H1 (cell line): ENCODE results near the gene CD164L2. TPM values are rescaled to one million over a fixed set of nuclear protein-coding genes. Genes with fewer than 3 reads are reported as not detected.

Source experiments
- CTCF ChIA-PET: fragments of 300-600 bp; sonication (Branson Sonifier 250); formaldehyde crosslinking; loops from one replicate; lab custom pipeline; 2021; ENCODE audit not compliant: partially characterized antibody; lab: Charles Lee
- POLR2A ChIA-PET: fragments of 300-600 bp; sonication (Branson Sonifier 250); formaldehyde crosslinking; loops from one replicate; lab custom pipeline; 2021; ENCODE audit warnings: inconsistent platforms; ENCODE audit not compliant: partially characterized antibody; lab: Charles Lee
- DNase-seq, 2 experiments: peaks; one replicate each; pipeline versions ENCODE4 v3.0.0 to v3.0.0-alpha.2; 2010 to 2022; ENCODE audit warnings: low spot score in 2 of 2, low read depth in 1 of 2, mixed read lengths in 1 of 2
- FAIRE-seq: peaks from 2 replicates; lab custom pipeline; 2011; peaks lifted over from hg19 to GRCh38; lab: Jason Lieb, UNC
- H2AFZ ChIP-seq: 2 replicates; pipeline ENCODE4 v1.8.1; 2012; ENCODE audit warnings: low read length, inconsistent platforms
- H2AK5ac ChIP-seq: 2 replicates; pipeline ENCODE4 v1.6.1; 2013; ENCODE audit warnings: low read depth, low read length
- H2BK120ac ChIP-seq: replicated peaks from 2 replicates; pipeline ENCODE3; 2013; ENCODE audit warnings: low read depth, low read length, inconsistent platforms
- H2BK12ac ChIP-seq: 2 replicates; pipeline ENCODE4 v1.6.1; 2013; ENCODE audit warnings: low read depth, low read length
- H2BK15ac ChIP-seq: 2 replicates; pipeline ENCODE4 v1.6.1; 2013; ENCODE audit warnings: low read length
- H2BK20ac ChIP-seq: 2 replicates; pipeline ENCODE4 v1.6.1; 2013; ENCODE audit warnings: low read length
- H2BK5ac ChIP-seq: 2 replicates; pipeline ENCODE4 v1.6.1; 2013; ENCODE audit warnings: low read depth, low read length
- H3K14ac ChIP-seq: 2 replicates; pipeline ENCODE4 v1.6.1; 2013; ENCODE audit warnings: inconsistent platforms; ENCODE audit not compliant: insufficient read length
- H3K18ac ChIP-seq: 2 replicates; pipeline ENCODE4 v1.6.1; 2013; ENCODE audit warnings: low read length; ENCODE audit errors: extremely low read depth
- H3K23ac ChIP-seq: 2 replicates; pipeline ENCODE4 v1.6.1; 2013; ENCODE audit warnings: inconsistent platforms; ENCODE audit not compliant: insufficient read length
- H3K23me2 ChIP-seq: 2 replicates; pipeline ENCODE4 v1.6.1; 2013; ENCODE audit warnings: low read depth, low read length
- H3K27ac ChIP-seq: 2 replicates; pipeline ENCODE4 v1.6.1; 2011; ENCODE audit warnings: low read depth, low read length, inconsistent platforms
- H3K27me3 ChIP-seq, 4 experiments: replicated peaks in 1 of 4; 1 replicate in 1 of 4; 2 replicates in 3 of 4; pipeline versions ENCODE4 v1.6.1 to v1.8.1; 2011 to 2013; ENCODE audit warnings: low read length in 3 of 4, mild to moderate bottlenecking in 3 of 4, inconsistent platforms in 2 of 4, mixed read lengths in 2 of 4, moderate library complexity in 1 of 4; ENCODE audit not compliant: control insufficient read depth in 3 of 4, insufficient read depth in 3 of 4; ENCODE audit errors: extremely low read depth in 1 of 4
- H3K36me3 ChIP-seq, 4 experiments: 2 replicates each; pipeline versions ENCODE4 v1.6.1 to v1.8.1; 2011 to 2013; ENCODE audit warnings: mild to moderate bottlenecking in 4 of 4, low read length in 3 of 4, moderate library complexity in 2 of 4, control low read depth in 1 of 4, inconsistent platforms in 1 of 4; ENCODE audit not compliant: insufficient read depth in 4 of 4, control insufficient read depth in 2 of 4
- H3K4ac ChIP-seq: replicated peaks from 2 replicates; pipeline ENCODE3; 2013; ENCODE audit warnings: low read length, low read depth, mixed read lengths, inconsistent platforms; ENCODE audit not compliant: insufficient read length
- H3K4me1 ChIP-seq, 4 experiments: replicated peaks in 1 of 4; 1 replicate in 1 of 4; 2 replicates in 3 of 4; pipeline versions ENCODE4 v1.6.1 to v1.8.1; 2011 to 2013; ENCODE audit warnings: low read length in 3 of 4, inconsistent platforms in 2 of 4, mixed read lengths in 1 of 4; ENCODE audit not compliant: insufficient read depth in 4 of 4, control insufficient read depth in 3 of 4
- H3K4me2 ChIP-seq, 2 experiments: 2 replicates each; pipeline versions ENCODE4 v1.6.1 to v1.8.1; 2011 to 2013; ENCODE audit warnings: low read depth in 2 of 2, low read length in 2 of 2, control low read depth in 1 of 2, inconsistent platforms in 1 of 2, mild to moderate bottlenecking in 1 of 2; ENCODE audit not compliant: insufficient read depth in 1 of 2
- H3K4me3 ChIP-seq, 4 experiments: fragments of 200-600, 300-600 bp in 1 of 4; sonication (generic), shearing (Covaris generic), sonication (Bioruptor Twin) in 1 of 4; 2 replicates each; pipeline versions ENCODE4 v1.5.1 to v1.8.1; 2011 to 2016; ENCODE audit warnings: low read length in 4 of 4, low read depth in 3 of 4, control low read depth in 2 of 4, inconsistent platforms in 2 of 4, mild to moderate bottlenecking in 2 of 4, mixed read lengths in 1 of 4, moderate library complexity in 1 of 4; ENCODE audit not compliant: insufficient read depth in 2 of 4; ENCODE audit errors: extremely low read depth in 1 of 4
- H3K56ac ChIP-seq: replicated peaks from 2 replicates; pipeline ENCODE3; 2013; ENCODE audit warnings: low read depth, mild to moderate bottlenecking, mixed read lengths, low read length, inconsistent platforms; ENCODE audit not compliant: insufficient read length
- H3K79me1 ChIP-seq: 2 replicates; pipeline ENCODE4 v1.6.1; 2013; ENCODE audit warnings: low read depth, low read length, control low read depth
- H3K79me2 ChIP-seq, 2 experiments: 2 replicates each; pipeline versions ENCODE4 v1.6.1 to v1.8.1; 2012 to 2013; ENCODE audit warnings: low read length in 2 of 2, mild to moderate bottlenecking in 2 of 2, inconsistent platforms in 1 of 2; ENCODE audit not compliant: insufficient read depth in 2 of 2, control insufficient read depth in 1 of 2
- H3K9ac ChIP-seq, 4 experiments: replicated peaks in 1 of 4; 1 replicate in 1 of 4; 2 replicates in 3 of 4; pipeline versions ENCODE4 v1.6.1 to v1.8.1; 2011 to 2013; ENCODE audit warnings: low read depth in 3 of 4, low read length in 3 of 4, control low read depth in 2 of 4, mild to moderate bottlenecking in 2 of 4, moderate library complexity in 2 of 4, inconsistent platforms in 1 of 4; ENCODE audit errors: extremely low read depth in 1 of 4
- H3K9me3 ChIP-seq, 2 experiments: 2 replicates each; pipeline versions ENCODE4 v1.6.1 to v1.8.1; 2012 to 2013; ENCODE audit warnings: mild to moderate bottlenecking in 2 of 2, moderate library complexity in 2 of 2, control low read depth in 1 of 2, inconsistent platforms in 1 of 2, low read depth in 1 of 2, low read length in 1 of 2, mixed read lengths in 1 of 2; ENCODE audit not compliant: insufficient read depth in 2 of 2
- H4K20me1 ChIP-seq, 2 experiments: replicated peaks in 1 of 2; 2 replicates each; pipeline versions ENCODE3 to v1.8.1; 2011 to 2013; ENCODE audit warnings: inconsistent platforms in 2 of 2, low read length in 2 of 2, mild to moderate bottlenecking in 1 of 2; ENCODE audit not compliant: insufficient read depth in 2 of 2, control insufficient read depth in 1 of 2
- H4K5ac ChIP-seq: 2 replicates; pipeline ENCODE4 v1.6.1; 2013; ENCODE audit warnings: low read length, low read depth, mixed read lengths, inconsistent platforms; ENCODE audit not compliant: insufficient read length
- H4K8ac ChIP-seq: 2 replicates; pipeline ENCODE4 v1.8.0; 2013; ENCODE audit warnings: mild to moderate bottlenecking, moderate library complexity, low read length, inconsistent platforms; ENCODE audit not compliant: insufficient read depth; ENCODE audit errors: extremely low read depth
- H4K91ac ChIP-seq: replicated peaks from 2 replicates; pipeline ENCODE3; 2013; ENCODE audit warnings: low read length, mixed read lengths, inconsistent platforms; ENCODE audit not compliant: insufficient read length
- CBX8 ChIP-seq: fragments of 300-800, 300-1000 bp; sonication (generic); IDR thresholded peaks from 2 replicates; pipeline ENCODE4 v1.7.1; 2016; ENCODE audit warnings: low read depth, low read length, borderline replicate concordance
- CHD1 ChIP-seq: IDR thresholded peaks from 2 replicates; pipeline ENCODE4 v1.6.1; 2012; ENCODE audit warnings: low read depth, low read length, improper control_type of control experiment
- CHD2 ChIP-seq: IDR thresholded peaks from 2 replicates; pipeline ENCODE4 v1.6.1; 2012; ENCODE audit warnings: low read length, improper control_type of control experiment
- JUN ChIP-seq: IDR thresholded peaks from 2 replicates; pipeline ENCODE4 v1.6.1; 2011; ENCODE audit warnings: low read depth, mild to moderate bottlenecking, improper control_type of control experiment, low read length
- KDM5A ChIP-seq: fragments of 200-600 bp; IDR thresholded peaks from 2 replicates; pipeline ENCODE4 v1.7.1; 2012; ENCODE audit warnings: mild to moderate bottlenecking, low read length, inconsistent platforms, mixed read lengths
- PHF8 ChIP-seq: fragments of 200-600 bp; sonication (generic); conservative IDR thresholded peaks from 2 replicates; pipeline ENCODE4 v1.7.1; 2012; ENCODE audit warnings: low read depth, mild to moderate bottlenecking, inconsistent platforms, low read length, moderate library complexity
- RBBP5 ChIP-seq: IDR thresholded peaks from 2 replicates; pipeline ENCODE4 v1.7.1; 2012; ENCODE audit warnings: low read depth, mild to moderate bottlenecking, inconsistent platforms, low read length, moderate library complexity, borderline replicate concordance
- WGBS, 2 experiments: shearing (Covaris generic) in 1 of 2; methylation state at CpG; one replicate each; pipeline versions ENCODE4 v1.1.6 to v1.1.7; 2013 to 2015; ENCODE audit warnings: low lambda C conversion rate in 2 of 2, mixed read lengths in 2 of 2, inconsistent platforms in 1 of 2, low coverage in 1 of 2, missing lambda C conversion rate in 1 of 2; ENCODE audit not compliant: insufficient replicate concordance in 2 of 2, insufficient coverage in 1 of 2, insufficient read length in 1 of 2; ENCODE audit errors: extremely low coverage in 1 of 2, missing lambda C conversion rate in 1 of 2; 5-methylcytosine and 5-hydroxymethylcytosine counted together
- polyA plus RNA-seq, 7 experiments: library from polyadenylated mRNA; depleted of rRNA in 3 of 7; stranded (reverse) in 5 of 7; unstranded in 2 of 7; fragments of >200 nt in 5 of 7; fragments of 200-250 nt in 2 of 7; gene quantifications; 1 replicate in 5 of 7; 2 replicates in 1 of 7; 4 replicates in 1 of 7; pipeline versions ENCODE4 v1.2.1 to v1.2.3, GENCODE V29; 2011 to 2013; ENCODE audit warnings: missing spikeins in 2 of 7, mixed read lengths in 2 of 7
- total RNA-seq: library from RNA; stranded (reverse); fragmentation: NEBNext Ultra II Directional; extraction: Animal tissue kit (Norgen Biotek cat#: 25700); gene quantifications from 2 replicates; pipeline ENCODE4 v1.2.1, GENCODE V29; 2021

The CD164L2 gene
- total and polyA plus RNA-seq, 2 of the 8 experiments (the other 6 are each of a cell fraction or from before 2014, with no cell fraction given) = 3.3 TPM

GRCh38 chr1:27331922-27332321, 51.2 kb downstream of the CD164L2 start:
- Histone ChIP-seq H3K4me3 (no peak overlapping the region), H2BK12ac (no peak overlapping the region), H3K56ac (no peak overlapping the region), H3K27me3 (no peaks in the 10 kb centered on the region), H2BK120ac (no peak overlapping the region), H3K4me1 (no peaks in the 10 kb centered on the region), H3K23me2 (no peaks in the 10 kb centered on the region), H3K79me1 (0 out of 2 replicates have a peak, but pooled peaks cover 3% of the 10 kb centered on the region), H3K27ac (no peak overlapping the region), H3K23ac (no peak overlapping the region), H3K14ac (no peak overlapping the region), H2BK20ac (no peak overlapping the region), H2BK15ac (no peak overlapping the region), H3K79me2 (peaks cover 0 to 19% of the 10 kb centered on the region in 2 experiments; a peak in 3 of 4 replicates), H4K8ac (no peak overlapping the region), H2BK5ac (no peak overlapping the region), H4K91ac (no peak overlapping the region), H3K36me3 (peaks cover 4 to 18% (median 11%) of the 10 kb centered on the region in 4 experiments; a peak in 7 of 8 replicates), H3K9ac (no peak overlapping the region), H3K4me2 (no peak overlapping the region), H3K18ac (no peak overlapping the region), H3K4ac (no peak overlapping the region), H4K5ac (no peak overlapping the region), H4K20me1 (peaks cover 8 to 20% of the 10 kb centered on the region in 2 experiments), H2AK5ac (no peak overlapping the region), H3K9me3 (no peaks in the 10 kb centered on the region), H2AFZ (no peak overlapping the region)
- 97% methylated on average over 5 of the region's 5 CpGs; no CpG with 5 or more reads in 1 of the 2 experiments for WGBS, 2 experiments
- ChIA-PET CTCF (interaction anchor here (0.5 to 17.0 kb wide), 31 partner anchors 8 to 362 kb away, joined by 3 to 321 read pairs (median 7); partner anchors contain the start of genes CD164L2, MAP3K6, SYTL1 and TMEM222), POLR2A (interaction anchor here (0.9 to 2.4 kb wide), 7 partner anchors 9 to 34 kb away, joined by 3 to 14 read pairs (median 7); partner anchors contain the start of genes SYTL1 and TMEM222)
- DNase-seq (no peak), FAIRE-seq (no peak)
- TF ChIP-seq CBX8 (no peak), RBBP5 (no peak), JUN (no peak), CHD2 (no peak), CHD1 (no peak), KDM5A (no peak), PHF8 (no peak)
